Panc1 (cell line): Measurements from ENCODE around the gene BRINP3. TPM values are rescaled to one million over a fixed set of nuclear protein-coding genes. Genes with fewer than 3 reads are reported as not detected.

ENCODE experiments used
- ATAC-seq: fragments of 200-7000 bp; cut with Tn5 transposase; 2 replicates; pipeline ENCODE4 v1.9.1; 2020; ENCODE audit warnings: mild to moderate bottlenecking, moderate library complexity
- BruUV-seq: library from RNA; stranded (reverse); fragments of 400-500 nt; replicated peaks from 2 replicates; lab custom pipeline; 2021; lab: Mats Ljungman, UMichigan
- CTCF ChIA-PET: fragments of 300-600 bp; sonication (Branson Sonifier 250); formaldehyde crosslinking; loops from one replicate; lab custom pipeline; 2022; ENCODE audit warnings: antibody characterized with exemption; lab: Charles Lee
- POLR2A ChIA-PET: fragments of 300-600 bp; sonication (Branson Sonifier 250); formaldehyde crosslinking; loops from one replicate; lab custom pipeline; 2022; ENCODE audit warnings: antibody characterized with exemption; lab: Charles Lee
- DNase-seq: peaks from one replicate; pipeline ENCODE4 v3.0.0-alpha.2; 2010; ENCODE audit warnings: low read depth, low spot score
- H3K27ac ChIP-seq: 2 replicates; pipeline ENCODE4 v1.5.1; 2011; ENCODE audit warnings: mild to moderate bottlenecking, low read length, inconsistent platforms
- H3K27me3 ChIP-seq: fragments of 200-500 bp; sonication (Bioruptor generic); 2 replicates; pipeline ENCODE4 v1.6.0; 2014; ENCODE audit warnings: low read length, inconsistent platforms; ENCODE audit not compliant: control insufficient read depth, insufficient read depth
- H3K36me3 ChIP-seq: fragments of 200-500 bp; sonication (Bioruptor generic); 2 replicates; pipeline ENCODE4 v1.5.1; 2014; ENCODE audit warnings: inconsistent platforms, mild to moderate bottlenecking, low read length, moderate library complexity; ENCODE audit not compliant: control insufficient read depth, insufficient read depth
- H3K4me1 ChIP-seq: 2 replicates; pipeline ENCODE4 v1.5.1; 2011; ENCODE audit warnings: inconsistent platforms, mild to moderate bottlenecking, low read length, moderate library complexity; ENCODE audit not compliant: control insufficient read depth, insufficient read depth
- H3K4me3 ChIP-seq, 2 experiments: 2 replicates each; pipeline ENCODE4 v1.5.1; 2011 to 2012; ENCODE audit warnings: low read depth in 2 of 2, low read length in 2 of 2, mild to moderate bottlenecking in 2 of 2, inconsistent platforms in 1 of 2, moderate library complexity in 1 of 2
- H3K9me3 ChIP-seq: fragments of 200-500 bp; sonication (Bioruptor generic); 2 replicates; pipeline ENCODE4 v1.5.1; 2014; ENCODE audit warnings: low read depth, mild to moderate bottlenecking, inconsistent platforms, low read length, moderate library complexity; ENCODE audit not compliant: control insufficient read depth, insufficient read depth
- POLR2AphosphoS5 ChIP-seq: IDR thresholded peaks from 2 replicates; pipeline ENCODE4 v1.6.1; 2012; ENCODE audit warnings: mild to moderate bottlenecking, low read depth, low read length, moderate library complexity
- SIN3A ChIP-seq: IDR thresholded peaks from 2 replicates; pipeline ENCODE4 v1.6.1; 2012; ENCODE audit warnings: low read depth, mild to moderate bottlenecking, low read length, moderate library complexity, borderline replicate concordance; ENCODE audit not compliant: insufficient read depth
- TCF7L2 ChIP-seq: IDR thresholded peaks from 2 replicates; pipeline ENCODE4 v1.6.1; 2011; ENCODE audit warnings: mild to moderate bottlenecking, low read depth, low read length, inconsistent platforms
- in situ Hi-C: cut with HindIII; loops from 2 replicates; pipeline ENCODE4 v1.10.0; 2016; ENCODE audit warnings: low sequenced_read_pairs, low pct_unique_long_range_greater_than_20kb
- intact Hi-C: fragments of 100-400 bp; cut with micrococcal nuclease; formaldehyde crosslinking; loops from one replicate; pipeline ENCODE4 v1.10.0; 2022; ENCODE audit not compliant: unreplicated experiment
- total RNA-seq: library from RNA; stranded (reverse); gene quantifications from one replicate; pipeline ENCODE4 v1.2.1, GENCODE V29; 2021; ENCODE audit not compliant: unreplicated experiment
- TF ChIP-seq, protein P1 (sequence below), 2 experiments: IDR thresholded peaks; 2 replicates each; pipeline ENCODE4 v1.6.1; 2011 to 2012; ENCODE audit warnings: low read depth in 2 of 2, control low read depth in 1 of 2, low read length in 1 of 2, mild to moderate bottlenecking in 1 of 2, moderate library complexity in 1 of 2; ENCODE audit not compliant: insufficient read depth in 1 of 2
- TF ChIP-seq, protein P2 (sequence below): fragments of 450-650 bp; IDR thresholded peaks from 2 replicates; pipeline ENCODE4 v1.5.1; 2017; ENCODE audit warnings: mild to moderate bottlenecking

Gene BRINP3
- total RNA-seq, 1 experiment from 2014 or later: 1.0 TPM

DNA sequence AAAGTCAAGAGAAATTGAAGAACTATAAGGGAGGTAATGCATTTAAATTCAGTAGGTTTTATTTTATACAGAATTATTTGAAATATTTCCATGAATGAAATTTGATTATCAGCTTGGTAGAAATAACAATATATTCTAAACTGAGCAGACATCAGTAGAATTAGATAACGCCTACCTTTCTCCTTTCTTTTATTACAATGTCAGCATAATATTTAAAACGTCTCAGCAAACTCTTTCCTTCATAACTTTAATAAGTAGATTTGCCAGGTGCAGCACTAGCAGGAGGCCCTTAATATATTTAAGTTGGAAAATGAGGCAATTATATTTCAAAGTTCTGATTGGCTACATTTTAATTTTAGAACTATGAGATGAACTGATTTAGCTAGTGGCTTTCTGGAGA, 298.8 kb downstream of the BRINP3 start:
- CTCF ChIA-PET: no interaction called here
- POLR2A ChIA-PET: no interaction called here
- Histone ChIP-seq H3K9me3 (no peaks in the 10 kb centered on the region), H3K4me3 (no peak overlapping the region), H3K36me3 (no peaks in the 10 kb centered on the region), H3K27ac (no peak overlapping the region), H3K27me3 (no peaks in the 10 kb centered on the region), H3K4me1 (no peaks in the 10 kb centered on the region)
- in situ Hi-C loops (no loop called here), intact Hi-C loops (no loop called here)
- ATAC-seq (no peak), DNase-seq (no peak)
- no TSS peak for BruUV-seq
- TF ChIP-seq POLR2AphosphoS5: no peak
- no peak for TF ChIP-seq SIN3A
- TF ChIP-seq TCF7L2: no peak
- TF ChIP-seq, protein P1, sequence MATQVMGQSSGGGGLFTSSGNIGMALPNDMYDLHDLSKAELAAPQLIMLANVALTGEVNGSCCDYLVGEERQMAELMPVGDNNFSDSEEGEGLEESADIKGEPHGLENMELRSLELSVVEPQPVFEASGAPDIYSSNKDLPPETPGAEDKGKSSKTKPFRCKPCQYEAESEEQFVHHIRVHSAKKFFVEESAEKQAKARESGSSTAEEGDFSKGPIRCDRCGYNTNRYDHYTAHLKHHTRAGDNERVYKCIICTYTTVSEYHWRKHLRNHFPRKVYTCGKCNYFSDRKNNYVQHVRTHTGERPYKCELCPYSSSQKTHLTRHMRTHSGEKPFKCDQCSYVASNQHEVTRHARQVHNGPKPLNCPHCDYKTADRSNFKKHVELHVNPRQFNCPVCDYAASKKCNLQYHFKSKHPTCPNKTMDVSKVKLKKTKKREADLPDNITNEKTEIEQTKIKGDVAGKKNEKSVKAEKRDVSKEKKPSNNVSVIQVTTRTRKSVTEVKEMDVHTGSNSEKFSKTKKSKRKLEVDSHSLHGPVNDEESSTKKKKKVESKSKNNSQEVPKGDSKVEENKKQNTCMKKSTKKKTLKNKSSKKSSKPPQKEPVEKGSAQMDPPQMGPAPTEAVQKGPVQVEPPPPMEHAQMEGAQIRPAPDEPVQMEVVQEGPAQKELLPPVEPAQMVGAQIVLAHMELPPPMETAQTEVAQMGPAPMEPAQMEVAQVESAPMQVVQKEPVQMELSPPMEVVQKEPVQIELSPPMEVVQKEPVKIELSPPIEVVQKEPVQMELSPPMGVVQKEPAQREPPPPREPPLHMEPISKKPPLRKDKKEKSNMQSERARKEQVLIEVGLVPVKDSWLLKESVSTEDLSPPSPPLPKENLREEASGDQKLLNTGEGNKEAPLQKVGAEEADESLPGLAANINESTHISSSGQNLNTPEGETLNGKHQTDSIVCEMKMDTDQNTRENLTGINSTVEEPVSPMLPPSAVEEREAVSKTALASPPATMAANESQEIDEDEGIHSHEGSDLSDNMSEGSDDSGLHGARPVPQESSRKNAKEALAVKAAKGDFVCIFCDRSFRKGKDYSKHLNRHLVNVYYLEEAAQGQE (IDR thresholded peaks at IDR 0.05; ENCODE audit: insufficient read depth in 1 of 2, low read depth in 2 of 2, low read length in 1 of 2): no peak
- TF ChIP-seq, protein P2, sequence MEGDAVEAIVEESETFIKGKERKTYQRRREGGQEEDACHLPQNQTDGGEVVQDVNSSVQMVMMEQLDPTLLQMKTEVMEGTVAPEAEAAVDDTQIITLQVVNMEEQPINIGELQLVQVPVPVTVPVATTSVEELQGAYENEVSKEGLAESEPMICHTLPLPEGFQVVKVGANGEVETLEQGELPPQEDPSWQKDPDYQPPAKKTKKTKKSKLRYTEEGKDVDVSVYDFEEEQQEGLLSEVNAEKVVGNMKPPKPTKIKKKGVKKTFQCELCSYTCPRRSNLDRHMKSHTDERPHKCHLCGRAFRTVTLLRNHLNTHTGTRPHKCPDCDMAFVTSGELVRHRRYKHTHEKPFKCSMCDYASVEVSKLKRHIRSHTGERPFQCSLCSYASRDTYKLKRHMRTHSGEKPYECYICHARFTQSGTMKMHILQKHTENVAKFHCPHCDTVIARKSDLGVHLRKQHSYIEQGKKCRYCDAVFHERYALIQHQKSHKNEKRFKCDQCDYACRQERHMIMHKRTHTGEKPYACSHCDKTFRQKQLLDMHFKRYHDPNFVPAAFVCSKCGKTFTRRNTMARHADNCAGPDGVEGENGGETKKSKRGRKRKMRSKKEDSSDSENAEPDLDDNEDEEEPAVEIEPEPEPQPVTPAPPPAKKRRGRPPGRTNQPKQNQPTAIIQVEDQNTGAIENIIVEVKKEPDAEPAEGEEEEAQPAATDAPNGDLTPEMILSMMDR: no peak

DNA sequence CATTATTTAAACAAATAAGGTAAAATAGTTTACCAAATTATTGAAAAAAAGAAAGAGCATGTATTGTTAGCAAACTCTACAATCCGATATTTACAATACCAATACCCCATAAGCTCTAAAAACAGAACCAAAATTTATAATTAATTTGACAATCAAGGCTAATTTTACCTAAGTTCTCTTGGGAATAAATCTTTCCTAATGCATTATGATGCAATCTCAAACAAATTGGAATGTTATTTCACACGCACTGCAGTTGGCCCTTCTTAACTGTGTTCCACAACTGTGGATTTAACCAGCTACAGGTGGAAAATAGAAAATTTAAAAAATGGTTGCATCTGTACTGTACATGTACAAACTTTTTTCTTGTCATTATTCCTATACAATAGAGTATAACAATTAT, 300.1 kb downstream of the BRINP3 start:
- no peak overlapping the region for H3K27ac ChIP-seq
- no peak overlapping the region for H3K4me3 ChIP-seq
- TF ChIP-seq POLR2AphosphoS5 (no peak), SIN3A (no peak), TCF7L2 (no peak)
- TF ChIP-seq, protein P1 (IDR thresholded peaks at IDR 0.05; ENCODE audit: insufficient read depth in 1 of 2, low read depth in 2 of 2, low read length in 1 of 2): no peak
- TF ChIP-seq, protein P2: no peak

More for the DNA sequence above, 300.1 kb downstream of the BRINP3 start:
- no peak for ATAC-seq
- Histone ChIP-seq H3K27me3 (no peaks in the 10 kb centered on the region), H3K36me3 (no peaks in the 10 kb centered on the region), H3K4me1 (no peaks in the 10 kb centered on the region), H3K9me3 (no peaks in the 10 kb centered on the region)
- in situ Hi-C loops: no loop called here
- DNase-seq: no peak
- intact Hi-C loops: no loop called here
- ChIA-PET POLR2A (no interaction called here), CTCF (no interaction called here)
- BruUV-seq: no TSS peak
